ENCODE data around the gene COG1. TPM values are rescaled to one million over a fixed set of nuclear protein-coding genes. Genes with fewer than 3 reads are reported as not detected.

The COG1 gene
- total RNA-seq, 1 experiment from 2014 or later = 26.5 TPM

DNA sequence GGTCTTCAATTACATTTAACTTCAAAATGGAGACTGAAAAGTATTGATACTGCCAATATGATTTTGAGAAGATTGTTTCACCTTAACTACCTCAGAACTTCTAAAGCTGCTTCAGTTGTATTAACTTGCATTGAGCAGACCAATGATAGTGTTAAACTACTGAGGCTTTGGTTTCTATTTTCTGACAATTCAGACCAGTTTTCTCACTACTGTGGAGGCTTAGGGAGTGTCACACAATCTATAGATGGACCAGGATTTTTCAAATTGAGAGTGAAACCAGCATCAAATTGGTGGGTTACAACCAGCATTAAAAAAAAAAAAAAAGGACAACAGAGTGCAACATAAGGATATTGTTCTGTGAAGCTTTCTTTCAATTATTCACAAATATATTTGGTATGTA is 21.2 kb downstream of the COG1 start:
- Mint-ChIP-seq H3K27ac (no peak overlapping the region), H3K9me3 (no peaks in the 10 kb centered on the region), H3K4me3 (no peak overlapping the region), H3K36me3 (ENCODE audit: insufficient read depth in 1 of 3, low read depth in 3 of 3) (peaks cover 10 to 38% (median 24%) of the 10 kb centered on the region in 3 experiments; a peak in 6 of 7 replicates), H3K4me1 (peaks cover 17% of the 10 kb centered on the region in 2 experiments), H3K27me3 (ENCODE audit: low read depth) (no peaks in the 10 kb centered on the region)
- Histone ChIP-seq H3K27ac (ENCODE audit: insufficient read length, low read depth, low read length) (no peak overlapping the region), H4K91ac (ENCODE audit: insufficient read length, low read depth, low read length) (no peak overlapping the region), H3K9ac (ENCODE audit: extremely low read depth, insufficient read length, low read length) (no peak overlapping the region), H3K79me2 (ENCODE audit: insufficient read depth, low read length) (peaks cover 4% of the 10 kb centered on the region; the same call in 1 of the 2 replicates), H4K5ac (ENCODE audit: insufficient read length, low read depth, low read length) (no peak overlapping the region), H2BK20ac (ENCODE audit: low read depth, low read length, poor library complexity, severe bottlenecking) (no peak overlapping the region), H4K20me1 (ENCODE audit: control insufficient read depth, insufficient read depth, insufficient read length) (no peaks in the 10 kb centered on the region), H2AFZ (ENCODE audit: low read length) (no peak overlapping the region), H3K79me1 (ENCODE audit: insufficient read depth, low read depth, low read length, poor library complexity, severe bottlenecking) (no peaks in the 10 kb centered on the region), H3K14ac (ENCODE audit: insufficient read depth, low read length) (no peak overlapping the region), H2AK5ac (ENCODE audit: insufficient read length, low read length) (no peak overlapping the region), H3T11ph (ENCODE audit: low read length) (no peak overlapping the region), H3K4me2 (ENCODE audit: insufficient read depth, insufficient read length, low read length) (no peak overlapping the region), H3K56ac (ENCODE audit: insufficient read length, low read depth, low read length) (no peak overlapping the region), H2BK5ac (ENCODE audit: insufficient read length, low read length) (no peak overlapping the region), H2BK120ac (ENCODE audit: low read depth, low read length, poor library complexity, severe bottlenecking) (no peak overlapping the region), H2BK12ac (ENCODE audit: insufficient read length, low read depth, low read length) (no peak overlapping the region), H3K23ac (ENCODE audit: insufficient read length, low read depth, low read length) (no peak overlapping the region), H3K4ac (ENCODE audit: low read depth, low read length) (no peak overlapping the region), H3K9me3 (ENCODE audit: control insufficient read depth, low read depth, low read length) (no peaks in the 10 kb centered on the region), H3K4me1 (ENCODE audit: insufficient read depth, low read length) (peaks cover 5% of the 10 kb centered on the region), H3K27me3 (ENCODE audit: insufficient read depth, low read length) (no peaks in the 10 kb centered on the region), H2BK15ac (ENCODE audit: low read depth, low read length) (no peak overlapping the region), H4K8ac (replicated peaks; ENCODE audit: insufficient read length, low read depth, low read length) (no peak overlapping the region), H3K18ac (ENCODE audit: insufficient read length, low read depth, low read length) (no peak overlapping the region), H3K23me2 (ENCODE audit: insufficient read length, low read depth, low read length, poor library complexity, severe bottlenecking) (no peaks in the 10 kb centered on the region)
- no peak for DNase-seq
- no peak for TF ChIP-seq CTCF (conservative IDR thresholded peaks at IDR 0.05)
